HepG2 (cell line): ENCODE data around the gene RNF208. TPM values are rescaled to one million over a fixed set of nuclear protein-coding genes. Genes with fewer than 3 reads are reported as not detected.

ENCODE experiments used
- CREM ChIP-seq, 2 experiments: sonication (generic) in 1 of 2; formaldehyde crosslinking in 1 of 2; IDR thresholded peaks; 2 replicates each; pipeline versions ENCODE4 v1.4.0 to v1.6.1; 2016 to 2020; ENCODE audit warnings: antibody characterized with exemption in 1 of 2, mild to moderate bottlenecking in 1 of 2, missing genetic modification reagents in 1 of 2
- HHEX ChIP-seq: IDR thresholded peaks from 2 replicates; pipeline ENCODE4 v1.6.1; 2016; ENCODE audit warnings: control low read depth
- IKZF4 ChIP-seq: sonication (generic); formaldehyde crosslinking; IDR thresholded peaks from 2 replicates; pipeline ENCODE4 v1.5.1; 2020; ENCODE audit warnings: borderline replicate concordance, mild to moderate bottlenecking, low read depth, missing genetic modification reagents; ENCODE audit errors: not compliant biosample characterization
- NFRKB ChIP-seq: fragments of 450-650 bp; IDR thresholded peaks from 2 replicates; pipeline ENCODE4 v1.6.1; 2017
- TBP ChIP-seq: sonication (generic); formaldehyde crosslinking; IDR thresholded peaks from 2 replicates; pipeline ENCODE4 v1.5.0; 2020; ENCODE audit warnings: missing genetic modification reagents
- ZFY ChIP-seq: sonication (generic); formaldehyde crosslinking; IDR thresholded peaks from 2 replicates; pipeline ENCODE4 v1.4.0; 2020; ENCODE audit warnings: missing genetic modification reagents
- ZNF605 ChIP-seq: sonication (generic); formaldehyde crosslinking; IDR thresholded peaks from 2 replicates; pipeline ENCODE4 v1.8.0; 2022; ENCODE audit warnings: mild to moderate bottlenecking, missing genetic modification reagents
- polyA plus RNA-seq, 8 experiments: library from polyadenylated mRNA; depleted of rRNA in 3 of 8; stranded (reverse) in 7 of 8; unstranded in 1 of 8; fragments of >200 nt; fragmentation: Illumina TruSeq in 4 of 8; extraction: Trizol in 4 of 8; gene quantifications; 2 replicates each; pipeline versions ENCODE4 v1.2.1 to v1.2.3, GENCODE V29; 2011 to 2016; ENCODE audit warnings: low read depth in 4 of 8, missing spikeins in 1 of 8, mixed read lengths in 1 of 8; ENCODE audit not compliant: insufficient read depth in 1 of 8
- total RNA-seq, 5 experiments: library from RNA; depleted of rRNA; stranded (reverse); fragments of >200 nt; fragmentation: Illumina TruSeq; extraction: Trizol; gene quantifications; 2 replicates each; pipeline ENCODE4 v1.2.3, GENCODE V29; 2016; ENCODE audit warnings: low read depth in 1 of 5
- TF ChIP-seq, protein P1 (sequence below): sonication (generic); formaldehyde crosslinking; IDR thresholded peaks from 2 replicates; pipeline ENCODE4 v1.4.0; 2020; ENCODE audit warnings: missing genetic modification reagents, borderline replicate concordance
- TF ChIP-seq, protein P2 (sequence below): IDR thresholded peaks from 2 replicates; pipeline ENCODE4 v1.6.1; 2016; ENCODE audit warnings: missing compliant biosample characterization, missing genetic modification reagents, borderline replicate concordance
- TF ChIP-seq, protein P3 (sequence below): sonication (generic); formaldehyde crosslinking; IDR thresholded peaks from 2 replicates; pipeline ENCODE4 v1.5.0; 2020; ENCODE audit warnings: missing genetic modification reagents, mild to moderate bottlenecking, borderline replicate concordance
- TF ChIP-seq, protein P4 (sequence below): sonication (generic); formaldehyde crosslinking; IDR thresholded peaks from 2 replicates; pipeline ENCODE4 v1.5.0; 2020; ENCODE audit warnings: missing genetic modification reagents
- TF ChIP-seq, protein P5 (sequence below): sonication (generic); formaldehyde crosslinking; IDR thresholded peaks from 2 replicates; pipeline ENCODE4 v1.8.0; 2022; ENCODE audit warnings: missing genetic modification reagents, mild to moderate bottlenecking, moderate library complexity, borderline replicate concordance
- TF ChIP-seq, protein P6 (sequence below): sonication (generic); formaldehyde crosslinking; conservative IDR thresholded peaks from 2 replicates; pipeline ENCODE4 v1.8.0; 2022; ENCODE audit warnings: mild to moderate bottlenecking, moderate library complexity, missing genetic modification reagents
- TF ChIP-seq, protein P7 (sequence below): sonication (generic); formaldehyde crosslinking; IDR thresholded peaks from 2 replicates; pipeline ENCODE4 v1.5.1; 2020; ENCODE audit warnings: mild to moderate bottlenecking, missing genetic modification reagents, moderate library complexity

The RNF208 gene
- total and polyA plus RNA-seq, 2 of the 13 experiments (the other 11 are each of a cell fraction or from before 2014, with no cell fraction given): 1.6 to 2.1 TPM

DNA sequence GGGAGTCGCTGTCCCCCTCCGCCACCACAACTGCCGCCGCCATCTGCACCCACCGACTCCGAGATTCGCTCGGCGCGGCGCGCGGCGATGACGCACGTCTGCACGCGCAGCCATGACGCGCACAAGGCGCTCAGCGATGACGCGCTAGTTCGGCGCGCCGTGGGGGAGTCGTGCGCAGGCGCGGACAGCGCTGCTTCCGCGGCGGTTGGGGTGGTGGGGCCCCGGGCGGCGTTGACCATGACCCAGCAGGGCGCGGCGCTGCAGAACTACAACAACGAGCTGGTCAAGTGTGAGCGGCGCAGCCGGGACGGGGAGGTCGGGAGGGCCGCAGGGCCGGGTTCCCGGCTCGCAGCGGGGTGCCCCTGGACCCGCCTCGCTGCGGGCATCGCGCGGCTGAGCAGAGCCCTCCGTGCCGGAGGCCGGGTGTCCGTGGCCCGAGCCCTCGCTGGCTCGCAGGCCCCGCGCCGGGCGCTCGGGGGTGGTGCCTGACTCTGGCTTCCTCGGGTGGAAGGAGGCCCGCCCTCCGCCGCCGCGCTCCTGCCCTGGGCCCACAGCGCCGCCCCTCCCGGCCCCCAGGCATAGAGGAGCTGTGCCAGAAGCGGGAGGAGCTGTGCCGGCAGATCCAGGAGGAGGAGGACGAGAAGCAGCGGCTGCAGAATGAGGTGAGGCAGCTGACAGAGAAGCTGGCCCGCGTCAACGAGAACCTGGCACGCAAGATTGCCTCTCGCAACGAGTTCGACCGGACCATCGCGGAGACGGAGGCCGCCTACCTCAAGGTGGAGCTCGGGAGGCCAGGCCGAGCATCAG is 33.3 kb downstream of the RNF208 start, which contains the start of the genes ANAPC2 and SSNA1 (continued):
- TF ChIP-seq, protein P1, sequence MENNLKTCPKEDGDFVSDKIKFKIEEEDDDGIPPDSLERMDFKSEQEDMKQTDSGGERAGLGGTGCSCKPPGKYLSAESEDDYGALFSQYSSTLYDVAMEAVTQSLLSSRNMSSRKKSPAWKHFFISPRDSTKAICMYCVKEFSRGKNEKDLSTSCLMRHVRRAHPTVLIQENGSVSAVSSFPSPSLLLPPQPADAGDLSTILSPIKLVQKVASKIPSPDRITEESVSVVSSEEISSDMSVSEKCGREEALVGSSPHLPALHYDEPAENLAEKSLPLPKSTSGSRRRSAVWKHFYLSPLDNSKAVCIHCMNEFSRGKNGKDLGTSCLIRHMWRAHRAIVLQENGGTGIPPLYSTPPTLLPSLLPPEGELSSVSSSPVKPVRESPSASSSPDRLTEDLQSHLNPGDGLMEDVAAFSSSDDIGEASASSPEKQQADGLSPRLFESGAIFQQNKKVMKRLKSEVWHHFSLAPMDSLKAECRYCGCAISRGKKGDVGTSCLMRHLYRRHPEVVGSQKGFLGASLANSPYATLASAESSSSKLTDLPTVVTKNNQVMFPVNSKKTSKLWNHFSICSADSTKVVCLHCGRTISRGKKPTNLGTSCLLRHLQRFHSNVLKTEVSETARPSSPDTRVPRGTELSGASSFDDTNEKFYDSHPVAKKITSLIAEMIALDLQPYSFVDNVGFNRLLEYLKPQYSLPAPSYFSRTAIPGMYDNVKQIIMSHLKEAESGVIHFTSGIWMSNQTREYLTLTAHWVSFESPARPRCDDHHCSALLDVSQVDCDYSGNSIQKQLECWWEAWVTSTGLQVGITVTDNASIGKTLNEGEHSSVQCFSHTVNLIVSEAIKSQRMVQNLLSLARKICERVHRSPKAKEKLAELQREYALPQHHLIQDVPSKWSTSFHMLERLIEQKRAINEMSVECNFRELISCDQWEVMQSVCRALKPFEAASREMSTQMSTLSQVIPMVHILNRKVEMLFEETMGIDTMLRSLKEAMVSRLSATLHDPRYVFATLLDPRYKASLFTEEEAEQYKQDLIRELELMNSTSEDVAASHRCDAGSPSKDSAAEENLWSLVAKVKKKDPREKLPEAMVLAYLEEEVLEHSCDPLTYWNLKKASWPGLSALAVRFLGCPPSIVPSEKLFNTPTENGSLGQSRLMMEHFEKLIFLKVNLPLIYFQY (CRISPR knock-in tag): peak; percentile 49; the same call in 1 of the 2 replicates
- TF ChIP-seq, protein P2, sequence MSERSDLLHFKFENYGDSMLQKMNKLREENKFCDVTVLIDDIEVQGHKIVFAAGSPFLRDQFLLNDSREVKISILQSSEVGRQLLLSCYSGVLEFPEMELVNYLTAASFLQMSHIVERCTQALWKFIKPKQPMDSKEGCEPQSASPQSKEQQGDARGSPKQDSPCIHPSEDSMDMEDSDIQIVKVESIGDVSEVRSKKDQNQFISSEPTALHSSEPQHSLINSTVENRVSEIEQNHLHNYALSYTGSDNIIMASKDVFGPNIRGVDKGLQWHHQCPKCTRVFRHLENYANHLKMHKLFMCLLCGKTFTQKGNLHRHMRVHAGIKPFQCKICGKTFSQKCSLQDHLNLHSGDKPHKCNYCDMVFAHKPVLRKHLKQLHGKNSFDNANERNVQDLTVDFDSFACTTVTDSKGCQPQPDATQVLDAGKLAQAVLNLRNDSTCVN (CRISPR knock-in tag): peak; percentile 55; the same call in 1 of the 2 replicates
- TF ChIP-seq, protein P3, sequence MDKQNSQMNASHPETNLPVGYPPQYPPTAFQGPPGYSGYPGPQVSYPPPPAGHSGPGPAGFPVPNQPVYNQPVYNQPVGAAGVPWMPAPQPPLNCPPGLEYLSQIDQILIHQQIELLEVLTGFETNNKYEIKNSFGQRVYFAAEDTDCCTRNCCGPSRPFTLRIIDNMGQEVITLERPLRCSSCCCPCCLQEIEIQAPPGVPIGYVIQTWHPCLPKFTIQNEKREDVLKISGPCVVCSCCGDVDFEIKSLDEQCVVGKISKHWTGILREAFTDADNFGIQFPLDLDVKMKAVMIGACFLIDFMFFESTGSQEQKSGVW (CRISPR knock-in tag): no peak
- TF ChIP-seq, protein P4, sequence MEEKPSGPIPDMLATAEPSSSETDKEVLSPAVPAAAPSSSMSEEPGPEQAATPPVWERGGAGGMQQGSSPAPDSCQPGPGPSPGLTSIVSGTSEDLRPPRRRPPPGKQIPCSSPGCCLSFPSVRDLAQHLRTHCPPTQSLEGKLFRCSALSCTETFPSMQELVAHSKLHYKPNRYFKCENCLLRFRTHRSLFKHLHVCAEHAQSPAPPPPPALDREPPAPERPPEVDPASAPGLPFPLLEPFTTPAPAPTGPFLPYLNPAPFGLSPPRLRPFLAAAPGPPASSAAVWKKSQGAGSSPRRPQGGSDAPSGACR: peak; percentile 74; the same call in 1 of the 2 replicates
- TF ChIP-seq IKZF4 (CRISPR knock-in tag) (peak; percentile 65), CREM (IDR thresholded peaks at IDR 0.05) (peak; percentile 98), CREM (CRISPR knock-in tag; IDR thresholded peaks at IDR 0.05) (peak; percentile 100), TBP (peak; percentile 99), NFRKB (no peak), ZFY (CRISPR knock-in tag) (peak; percentile 95), ZNF605 (peak; percentile 79; the same call in 1 of the 2 replicates), HHEX (CRISPR knock-in tag) (no peak)
- TF ChIP-seq, protein P5, sequence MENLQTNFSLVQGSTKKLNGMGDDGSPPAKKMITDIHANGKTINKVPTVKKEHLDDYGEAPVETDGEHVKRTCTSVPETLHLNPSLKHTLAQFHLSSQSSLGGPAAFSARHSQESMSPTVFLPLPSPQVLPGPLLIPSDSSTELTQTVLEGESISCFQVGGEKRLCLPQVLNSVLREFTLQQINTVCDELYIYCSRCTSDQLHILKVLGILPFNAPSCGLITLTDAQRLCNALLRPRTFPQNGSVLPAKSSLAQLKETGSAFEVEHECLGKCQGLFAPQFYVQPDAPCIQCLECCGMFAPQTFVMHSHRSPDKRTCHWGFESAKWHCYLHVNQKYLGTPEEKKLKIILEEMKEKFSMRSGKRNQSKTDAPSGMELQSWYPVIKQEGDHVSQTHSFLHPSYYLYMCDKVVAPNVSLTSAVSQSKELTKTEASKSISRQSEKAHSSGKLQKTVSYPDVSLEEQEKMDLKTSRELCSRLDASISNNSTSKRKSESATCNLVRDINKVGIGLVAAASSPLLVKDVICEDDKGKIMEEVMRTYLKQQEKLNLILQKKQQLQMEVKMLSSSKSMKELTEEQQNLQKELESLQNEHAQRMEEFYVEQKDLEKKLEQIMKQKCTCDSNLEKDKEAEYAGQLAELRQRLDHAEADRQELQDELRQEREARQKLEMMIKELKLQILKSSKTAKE (CRISPR knock-in tag): peak; percentile 79
- TF ChIP-seq, protein P6, sequence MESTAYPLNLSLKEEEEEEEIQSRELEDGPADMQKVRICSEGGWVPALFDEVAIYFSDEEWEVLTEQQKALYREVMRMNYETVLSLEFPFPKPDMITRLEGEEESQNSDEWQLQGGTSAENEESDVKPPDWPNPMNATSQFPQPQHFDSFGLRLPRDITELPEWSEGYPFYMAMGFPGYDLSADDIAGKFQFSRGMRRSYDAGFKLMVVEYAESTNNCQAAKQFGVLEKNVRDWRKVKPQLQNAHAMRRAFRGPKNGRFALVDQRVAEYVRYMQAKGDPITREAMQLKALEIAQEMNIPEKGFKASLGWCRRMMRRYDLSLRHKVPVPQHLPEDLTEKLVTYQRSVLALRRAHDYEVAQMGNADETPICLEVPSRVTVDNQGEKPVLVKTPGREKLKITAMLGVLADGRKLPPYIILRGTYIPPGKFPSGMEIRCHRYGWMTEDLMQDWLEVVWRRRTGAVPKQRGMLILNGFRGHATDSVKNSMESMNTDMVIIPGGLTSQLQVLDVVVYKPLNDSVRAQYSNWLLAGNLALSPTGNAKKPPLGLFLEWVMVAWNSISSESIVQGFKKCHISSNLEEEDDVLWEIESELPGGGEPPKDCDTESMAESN (CRISPR knock-in tag): peak; percentile 94
- TF ChIP-seq, protein P7, sequence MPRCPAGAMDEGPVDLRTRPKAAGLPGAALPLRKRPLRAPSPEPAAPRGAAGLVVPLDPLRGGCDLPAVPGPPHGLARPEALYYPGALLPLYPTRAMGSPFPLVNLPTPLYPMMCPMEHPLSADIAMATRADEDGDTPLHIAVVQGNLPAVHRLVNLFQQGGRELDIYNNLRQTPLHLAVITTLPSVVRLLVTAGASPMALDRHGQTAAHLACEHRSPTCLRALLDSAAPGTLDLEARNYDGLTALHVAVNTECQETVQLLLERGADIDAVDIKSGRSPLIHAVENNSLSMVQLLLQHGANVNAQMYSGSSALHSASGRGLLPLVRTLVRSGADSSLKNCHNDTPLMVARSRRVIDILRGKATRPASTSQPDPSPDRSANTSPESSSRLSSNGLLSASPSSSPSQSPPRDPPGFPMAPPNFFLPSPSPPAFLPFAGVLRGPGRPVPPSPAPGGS: peak; percentile 58
